GM19023 (cell line): ENCODE results near the gene SREBF2.

ENCODE experiments used
- ATAC-seq: cut with Tn5 transposase; IDR thresholded peaks from one replicate; pipeline ENCODE4 v1.9.1; 2021; ENCODE audit warnings: mild to moderate bottlenecking, moderate library complexity; ENCODE audit not compliant: unreplicated experiment

SREBF2 gene

DNA sequence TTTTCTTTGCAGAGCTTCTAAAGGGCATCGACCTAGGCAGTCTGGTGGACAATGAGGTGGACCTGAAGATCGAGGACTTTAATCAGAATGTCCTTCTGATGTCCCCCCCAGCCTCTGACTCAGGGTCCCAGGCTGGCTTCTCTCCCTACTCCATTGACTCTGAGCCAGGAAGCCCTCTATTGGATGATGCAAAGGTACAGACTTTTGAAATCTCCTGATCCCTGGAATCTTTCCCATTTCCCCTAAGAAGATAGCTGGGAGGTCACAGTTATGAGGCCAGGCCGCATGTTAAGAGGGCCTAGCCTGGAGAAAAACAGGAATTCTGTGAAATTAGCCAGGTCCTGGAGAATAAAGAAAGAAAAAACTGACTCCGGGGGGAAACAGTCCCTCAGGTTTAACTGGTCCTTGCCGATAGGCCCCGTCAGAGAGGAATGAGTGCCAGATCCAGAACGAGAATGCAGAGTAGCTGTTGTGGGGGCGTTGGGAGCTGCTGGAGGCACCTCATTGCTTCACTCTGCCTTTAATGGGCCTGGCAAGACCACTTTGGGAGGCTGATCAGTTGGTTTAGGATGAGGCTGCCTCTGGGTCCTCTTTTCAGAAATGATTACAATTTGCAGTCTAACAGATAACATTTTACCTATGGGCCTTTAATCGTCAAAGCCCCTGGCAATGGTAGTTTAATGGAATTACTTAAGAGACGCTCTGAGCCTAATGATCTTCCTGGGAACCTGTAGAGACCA lies 42.8 kb downstream of the SREBF2 start:
- ATAC-seq: no peak

- no peak for ATAC-seq
Observed at GRCh38 chr22:41876275-41876674, 43.4 kb downstream of the SREBF2 start.

DNA sequence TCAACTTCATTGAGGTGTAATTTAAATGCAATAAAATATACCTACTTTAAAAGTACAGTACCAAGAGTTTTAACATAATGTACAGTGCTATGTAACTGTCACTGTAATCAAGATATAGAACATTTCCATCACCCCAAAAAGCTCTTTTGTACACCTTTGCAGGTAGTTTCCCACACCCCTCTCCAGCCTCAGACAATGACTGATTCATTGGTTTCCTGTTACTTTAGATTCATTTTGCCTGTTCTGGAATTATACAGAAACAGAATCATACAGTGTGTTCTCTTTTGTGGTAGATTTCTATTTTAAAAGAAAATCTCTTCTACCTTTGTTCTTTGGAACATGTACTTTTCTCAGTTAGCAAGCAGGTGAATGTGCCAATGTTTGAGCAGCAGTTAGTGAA lies 43.8 kb downstream of the SREBF2 start:
- no peak for ATAC-seq

- ATAC-seq: no peak
Observed at GRCh38 chr22:41880653-41881052, 47.7 kb downstream of the SREBF2 start.

GRCh38 chr22:41883400-41883799 lies 50.5 kb downstream of the SREBF2 start:
- ATAC-seq: no peak

DNA sequence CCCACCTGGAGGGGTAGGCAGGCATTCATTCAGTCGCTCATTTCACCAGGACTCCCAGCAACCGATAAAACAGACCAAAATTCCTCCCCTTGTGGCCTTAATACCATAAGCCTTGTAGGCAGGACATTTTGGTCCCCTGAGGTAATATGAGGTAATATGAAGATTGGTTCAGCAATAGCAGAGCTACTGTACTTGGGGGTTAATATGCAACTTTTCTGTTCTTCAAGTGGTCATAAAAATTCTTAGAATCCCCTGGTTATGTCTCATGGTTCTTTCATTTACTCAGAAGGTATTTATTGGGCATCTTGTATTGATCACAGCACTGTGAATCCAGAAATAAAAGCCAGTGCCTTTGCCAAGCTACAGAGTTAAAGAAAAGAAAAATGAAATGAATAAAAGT lies 52.2 kb downstream of the SREBF2 start:
- ATAC-seq: no peak

GRCh38 chr22:41885516-41885915 lies 52.6 kb downstream of the SREBF2 start:
- no peak for ATAC-seq

GRCh38 chr22:41888627-41889200 lies 55.8 kb downstream of the SREBF2 start:
- ATAC-seq: no peak

DNA sequence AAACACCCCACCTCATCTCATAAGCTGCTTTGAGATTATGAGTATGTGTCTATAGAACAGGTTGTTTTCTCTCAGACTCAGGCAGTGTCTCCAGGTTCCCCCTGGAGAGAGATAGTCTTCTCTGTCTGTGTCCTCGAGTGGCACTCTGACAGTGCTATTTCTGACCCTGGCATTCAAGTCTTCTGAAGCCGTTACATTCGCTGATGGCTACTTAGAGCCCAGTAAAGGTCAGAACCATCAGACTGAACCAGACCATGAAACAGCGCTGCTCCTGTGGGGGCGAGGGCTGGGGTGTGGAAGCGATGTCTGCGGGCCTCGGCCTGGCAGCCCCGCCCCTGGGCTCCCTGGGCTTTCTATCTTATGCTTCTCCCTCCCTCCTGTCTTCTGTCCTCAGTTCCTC lies 58.5 kb downstream of the SREBF2 start:
- no peak for ATAC-seq

DNA sequence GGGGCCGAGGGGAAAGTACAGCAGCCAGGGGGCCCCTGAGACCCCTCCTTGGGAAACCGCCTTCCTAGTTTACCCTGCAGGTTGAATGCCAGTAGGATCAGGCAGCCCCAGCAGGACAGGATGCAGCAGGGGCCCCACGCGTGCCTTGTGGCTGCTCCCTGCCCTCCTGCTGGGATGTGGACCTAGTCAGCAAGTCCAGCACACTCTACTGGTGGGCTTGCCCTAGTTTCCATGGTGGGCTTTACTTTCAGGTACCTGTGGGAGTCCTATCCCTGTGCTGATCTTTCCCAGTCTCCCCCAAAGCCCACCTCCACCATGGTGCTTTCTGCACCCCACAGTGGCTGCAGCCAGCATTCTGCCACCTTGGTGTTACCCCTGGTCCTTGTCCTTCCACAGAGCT lies 59.8 kb downstream of the SREBF2 start:
- no peak for ATAC-seq

GRCh38 chr22:41893591-41894375 lies 60.9 kb downstream of the SREBF2 start:
- ATAC-seq: no peak

DNA sequence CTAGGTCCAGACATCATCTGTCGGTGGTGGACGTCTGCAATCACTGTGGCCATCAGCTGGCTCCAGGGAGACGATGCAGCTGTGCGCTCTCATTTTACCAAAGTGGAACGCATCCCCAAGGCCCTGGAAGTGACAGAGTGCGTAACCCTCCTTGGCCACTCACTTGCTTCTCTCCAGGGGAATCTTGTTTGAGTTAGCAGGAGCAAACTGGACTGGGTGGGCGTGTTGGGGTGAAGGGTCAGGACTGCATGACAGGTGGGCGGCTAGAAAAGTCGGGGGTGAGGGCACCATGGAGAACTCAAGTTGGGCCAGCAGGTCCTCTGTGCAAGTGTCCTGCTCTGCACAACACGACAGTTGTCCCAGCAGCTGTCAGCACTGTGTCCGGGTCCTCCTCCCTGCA lies 65.7 kb downstream of the SREBF2 start:
- ATAC-seq: no peak

DNA sequence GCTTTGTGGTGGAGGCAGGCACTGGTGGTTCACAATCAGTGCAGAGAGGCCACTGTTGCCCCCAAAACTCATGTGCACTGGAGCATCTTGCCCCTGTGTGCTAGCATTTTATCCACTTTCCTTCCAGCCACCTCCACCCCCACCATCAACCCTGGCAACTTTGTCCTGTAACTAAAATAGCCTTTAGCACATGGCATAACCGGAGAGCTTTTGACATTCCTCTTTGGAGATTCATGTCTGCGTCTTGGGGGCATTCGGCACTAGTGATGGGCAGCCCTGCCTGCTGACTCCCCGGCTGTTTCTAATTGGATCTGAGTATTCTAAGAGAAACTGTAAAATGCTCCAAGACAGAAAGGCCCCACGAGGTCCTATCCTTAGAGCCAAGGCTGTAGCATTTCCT lies 66.2 kb downstream of the SREBF2 start:
- no peak for ATAC-seq

DNA sequence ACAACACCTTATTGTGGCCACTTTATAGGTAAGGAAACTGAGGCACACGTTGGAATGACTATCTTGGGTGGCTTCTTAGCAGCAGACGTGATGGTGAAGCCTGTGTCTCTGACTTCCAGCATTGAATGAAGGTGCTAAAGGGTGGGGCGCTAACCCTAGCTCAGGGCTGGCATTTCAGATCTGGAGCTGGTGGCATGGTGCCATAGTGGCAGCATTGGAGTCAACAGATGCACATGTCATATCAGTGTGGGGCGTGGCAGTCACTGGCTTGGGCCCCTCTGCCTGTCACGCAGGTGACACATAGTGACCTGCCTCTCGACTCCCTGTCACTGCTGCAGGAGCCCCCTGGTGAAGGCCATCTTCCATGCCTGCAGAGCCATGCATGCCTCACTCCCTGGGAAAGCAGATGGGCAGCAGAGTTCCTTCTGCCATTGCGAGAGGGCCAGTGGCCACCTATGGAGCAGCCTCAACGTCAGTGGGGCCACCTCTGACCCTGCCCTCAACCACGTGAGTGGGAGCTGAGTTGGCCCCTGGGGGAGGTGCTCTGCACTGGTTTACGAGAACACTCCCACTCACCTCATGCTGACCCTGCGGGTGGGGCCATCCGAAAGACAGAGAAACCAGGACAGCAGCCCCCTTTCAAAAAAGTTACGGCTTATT lies 67.2 kb downstream of the SREBF2 start:
- no peak for ATAC-seq

- no peak for ATAC-seq
Observed at GRCh38 chr22:41900652-41901312, 67.9 kb downstream of the SREBF2 start.

- ATAC-seq: no peak
Observed at GRCh38 chr22:41902016-41902415, 69.1 kb downstream of the SREBF2 start.

- ATAC-seq: no peak
Observed at GRCh38 chr22:41902932-41903421, 70.1 kb downstream of the SREBF2 start.

GRCh38 chr22:41904450-41905410 lies 71.8 kb downstream of the SREBF2 start:
- no peak for ATAC-seq

DNA sequence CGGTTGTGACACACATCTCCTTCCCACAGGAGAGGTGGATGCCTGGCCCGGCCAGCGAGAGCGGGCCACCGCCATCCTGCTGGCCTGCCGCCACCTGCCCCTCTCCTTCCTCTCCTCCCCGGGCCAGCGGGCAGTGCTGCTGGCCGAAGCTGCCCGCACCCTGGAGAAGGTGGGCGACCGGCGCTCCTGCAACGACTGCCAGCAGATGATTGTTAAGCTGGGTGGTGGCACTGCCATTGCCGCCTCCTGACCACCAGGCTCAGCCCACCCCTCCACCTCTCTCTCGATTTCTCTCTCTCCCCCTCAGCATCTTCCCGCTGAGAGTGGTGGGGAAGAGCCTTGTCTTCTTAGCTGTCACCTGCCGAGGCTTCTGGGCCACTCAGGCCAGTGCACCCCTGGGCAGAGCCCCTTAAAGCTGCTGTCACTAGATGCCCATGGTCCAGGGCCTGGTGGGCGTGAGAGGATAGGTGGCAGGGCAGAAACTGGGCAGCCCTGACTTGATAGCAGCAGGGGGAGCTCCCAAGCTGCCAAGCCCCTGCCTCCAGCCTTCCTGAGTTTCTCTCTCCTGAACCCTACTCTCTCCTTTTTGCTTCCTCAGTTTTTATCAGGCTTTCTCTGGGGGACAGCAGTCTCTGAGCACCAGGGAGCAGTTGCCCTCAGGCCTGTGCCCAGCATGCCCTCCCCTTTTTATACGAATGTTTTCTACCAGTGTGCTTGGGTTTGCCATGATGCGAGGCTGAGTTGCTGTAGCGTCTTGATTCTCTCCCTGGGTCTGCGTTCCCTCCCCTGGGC lies 72.7 kb downstream of the SREBF2 start:
- ATAC-seq: no peak
